ENCODE results near the gene MATN4.

DNA sequence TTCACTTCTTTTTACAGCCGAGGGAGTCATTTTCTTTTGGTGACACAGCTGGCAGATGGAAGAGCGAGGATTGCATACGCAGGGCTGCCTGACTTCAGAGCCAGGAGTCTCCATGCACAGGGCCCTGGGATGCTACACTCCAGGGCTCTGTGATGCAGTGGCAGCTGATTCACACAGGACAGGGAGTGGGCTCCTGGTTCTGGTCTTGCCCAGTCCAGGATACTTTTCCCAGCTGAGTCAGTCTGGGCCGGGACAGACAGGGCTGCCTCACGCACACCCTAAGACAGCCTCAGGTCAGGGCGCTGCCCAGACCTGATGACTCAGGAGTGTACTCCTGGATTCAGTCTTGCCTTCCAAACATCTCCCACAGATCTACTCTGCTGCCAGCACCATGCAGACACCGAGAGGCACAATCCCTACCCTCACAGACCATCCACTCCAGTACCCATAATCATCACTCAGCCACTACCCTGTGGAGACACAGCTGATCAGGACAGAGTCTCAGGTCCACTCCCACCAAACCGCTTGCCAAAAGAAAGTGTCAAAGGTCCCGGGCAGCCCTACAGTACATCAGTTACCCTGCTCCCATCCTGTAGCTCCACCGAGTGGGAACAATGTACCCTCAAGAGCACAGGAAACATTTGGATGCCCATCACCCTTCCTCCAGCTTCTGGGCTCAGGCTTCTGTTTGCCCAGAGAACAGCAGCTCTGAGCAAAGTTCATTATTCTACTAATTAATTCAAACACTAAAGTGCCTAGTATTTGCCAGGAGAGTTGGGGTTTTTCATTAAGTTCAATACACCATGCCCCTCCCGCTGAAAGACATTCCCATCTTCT is 28.6 kb upstream of the MATN4 start:
- TF ChIP-seq, protein P1, sequence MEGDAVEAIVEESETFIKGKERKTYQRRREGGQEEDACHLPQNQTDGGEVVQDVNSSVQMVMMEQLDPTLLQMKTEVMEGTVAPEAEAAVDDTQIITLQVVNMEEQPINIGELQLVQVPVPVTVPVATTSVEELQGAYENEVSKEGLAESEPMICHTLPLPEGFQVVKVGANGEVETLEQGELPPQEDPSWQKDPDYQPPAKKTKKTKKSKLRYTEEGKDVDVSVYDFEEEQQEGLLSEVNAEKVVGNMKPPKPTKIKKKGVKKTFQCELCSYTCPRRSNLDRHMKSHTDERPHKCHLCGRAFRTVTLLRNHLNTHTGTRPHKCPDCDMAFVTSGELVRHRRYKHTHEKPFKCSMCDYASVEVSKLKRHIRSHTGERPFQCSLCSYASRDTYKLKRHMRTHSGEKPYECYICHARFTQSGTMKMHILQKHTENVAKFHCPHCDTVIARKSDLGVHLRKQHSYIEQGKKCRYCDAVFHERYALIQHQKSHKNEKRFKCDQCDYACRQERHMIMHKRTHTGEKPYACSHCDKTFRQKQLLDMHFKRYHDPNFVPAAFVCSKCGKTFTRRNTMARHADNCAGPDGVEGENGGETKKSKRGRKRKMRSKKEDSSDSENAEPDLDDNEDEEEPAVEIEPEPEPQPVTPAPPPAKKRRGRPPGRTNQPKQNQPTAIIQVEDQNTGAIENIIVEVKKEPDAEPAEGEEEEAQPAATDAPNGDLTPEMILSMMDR (IDR thresholded peaks at IDR 0.05) = no peak
- peak in 2 of 4 donors; percentile 26 to 48 for TF ChIP-seq POLR2A (IDR thresholded peaks at IDR 0.05)
